Measurements from ENCODE around the gene PAPOLA. TPM values are rescaled to one million over a fixed set of nuclear protein-coding genes. Genes with fewer than 3 reads are reported as not detected.

PAPOLA gene
- total and polyA plus RNA-seq, 9 of the 15 experiments (the other 6 are each of a cell fraction or from before 2014, with no cell fraction given): 51.1 to 199 (median 95.8) TPM

- BruUV-seq (replicated peaks): no TSS peak
- ChIA-PET POLR2A (interaction anchor here (1.2 kb wide), 1 partner anchor 100 kb away, joined by 4 read pairs; no protein-coding TSS in a partner anchor), CTCF (ENCODE audit: low intra/inter-chr PET ratio) (no interaction called here)
- TF ChIP-seq SAFB (IDR thresholded peaks at IDR 0.05; ENCODE audit: borderline replicate concordance, low read depth, low read length) (no peak), ZNF57 (CRISPR knock-in tag; IDR thresholded peaks at IDR 0.05) (no peak), SMAD2 (IDR thresholded peaks at IDR 0.05; ENCODE audit: low read depth, low read length) (no peak), POLR3A (IDR thresholded peaks at IDR 0.05; ENCODE audit: borderline replicate concordance, extremely low read depth, insufficient read depth, insufficient read length) (no peak), HMGXB4 (CRISPR knock-in tag; IDR thresholded peaks at IDR 0.05) (no peak), HOXB6 (CRISPR knock-in tag; IDR thresholded peaks at IDR 0.05; ENCODE audit: borderline replicate concordance) (no peak), ZNF280A (IDR thresholded peaks at IDR 0.05; ENCODE audit: low read depth, partially characterized antibody) (no peak), PTTG1 (tag; IDR thresholded peaks at IDR 0.05; ENCODE audit: low read depth) (no peak), ATF4 (CRISPR knock-in tag; IDR thresholded peaks at IDR 0.05) (no peak), ZNF830 (CRISPR knock-in tag; IDR thresholded peaks at IDR 0.05) (no peak), XRCC5 (IDR thresholded peaks at IDR 0.05; ENCODE audit: low read depth, low read length) (no peak), PPARD (CRISPR knock-in tag; IDR thresholded peaks at IDR 0.05) (no peak), ZNF232 (CRISPR knock-in tag; IDR thresholded peaks at IDR 0.05) (no peak), HLTF (IDR thresholded peaks at IDR 0.05) (no peak)
- Histone ChIP-seq H3K27me3 (ENCODE audit: control insufficient read depth in 2 of 2, insufficient read depth in 2 of 2, low read length in 2 of 2) (no peaks in the 10 kb centered on the region), H3K9ac (ENCODE audit: insufficient read depth in 1 of 2, low read depth in 2 of 2, low read length in 2 of 2) (no peak overlapping the region), H3K4me3 (no peak overlapping the region), H3K36me3 (ENCODE audit: control insufficient read depth, insufficient read depth, low read length) (peaks cover 10% of the 10 kb centered on the region; the same call in 2 of the 3 replicates), H3K79me2 (ENCODE audit: control insufficient read depth, insufficient read depth, low read length) (no peaks in the 10 kb centered on the region), H3K27ac (ENCODE audit: extremely low read depth, low read depth, low read length) (no peak overlapping the region), H3K4me2 (ENCODE audit: insufficient read depth, low read length) (no peak overlapping the region), H3K9me3 (replicated peaks; ENCODE audit: control insufficient read depth, insufficient read depth, low read depth, low read length) (no peaks in the 10 kb centered on the region), H3K4me1 (replicated peaks in 1 of 2; ENCODE audit: control insufficient read depth in 2 of 2, insufficient read depth in 2 of 2, low read length in 2 of 2) (no peaks in the 10 kb centered on the region), H2AFZ (ENCODE audit: low read depth, low read length) (no peak overlapping the region), H3K9me1 (ENCODE audit: control insufficient read depth, insufficient read depth, low read length) (no peaks in the 10 kb centered on the region), H4K20me1 (replicated peaks; ENCODE audit: control insufficient read depth, insufficient read depth, low read length) (no peaks in the 10 kb centered on the region)
- ATAC-seq: no peak
- intact Hi-C loops (cut with micrococcal nuclease) (no loop called here), in situ Hi-C loops (cut with MboI) (no loop called here)
- WGBS (ENCODE audit: insufficient coverage, low coverage, missing lambda C conversion rate): 61% methylated on average over 5 of the region's 5 CpGs
- FAIRE-seq: no peak
- DNase-seq (ENCODE audit: extremely low read depth in 1 of 4, low spot score in 3 of 4): no peak
Observed at GRCh38 chr14:96573473-96574100, 71.4 kb downstream of the PAPOLA start.

Measured in K562 (cell line).